IPS-NIHi11 (cell line): ENCODE results near the gene ACSM6.

Experiments
- DNase-seq: peaks from one replicate; pipeline ENCODE4 v3.0.0; 2012; ENCODE audit warnings: mixed read lengths, low spot score

Gene ACSM6

GRCh38 chr10:95245425-95246055 lies 51.5 kb downstream of the ACSM6 start:
- no peak for DNase-seq

- peak; percentile 77 for DNase-seq
Measured at GRCh38 chr10:95246582-95247051, 52.6 kb downstream of the ACSM6 start.

GRCh38 chr10:95247200-95247880 lies 53.3 kb downstream of the ACSM6 start:
- DNase-seq, result no peak

- DNase-seq, result no peak
Measured at GRCh38 chr10:95247881-95248583, 54.0 kb downstream of the ACSM6 start.

- DNase-seq, result no peak
Measured at GRCh38 chr10:95248989-95249388, 55.0 kb downstream of the ACSM6 start.

GRCh38 chr10:95249467-95249866 lies 55.4 kb downstream of the ACSM6 start:
- no peak for DNase-seq

GRCh38 chr10:95250856-95251255 lies 56.8 kb downstream of the ACSM6 start:
- DNase-seq, result no peak

- DNase-seq, result no peak
Measured at GRCh38 chr10:95253007-95253406, 59.0 kb downstream of the ACSM6 start.

DNA sequence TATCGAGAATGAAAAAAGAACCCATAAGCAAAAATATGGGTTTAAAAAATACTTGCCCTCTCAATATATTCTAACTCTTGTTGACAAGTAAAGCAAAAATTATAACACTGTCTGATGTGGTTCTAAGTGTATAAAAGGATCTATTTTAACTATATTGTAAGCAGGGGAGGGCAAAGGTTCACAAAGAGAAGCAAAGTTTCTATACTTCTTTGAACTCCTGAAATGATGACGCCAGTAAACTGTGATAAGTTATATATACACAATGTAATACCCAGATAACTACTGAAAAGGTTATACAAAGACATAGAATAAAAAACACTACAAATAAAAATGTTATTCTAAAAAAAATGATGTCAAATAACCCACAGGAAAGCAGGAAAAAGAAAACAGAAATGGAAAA lies 59.6 kb downstream of the ACSM6 start:
- no peak for DNase-seq

- no peak for DNase-seq
Measured at GRCh38 chr10:95254629-95255028, 60.6 kb downstream of the ACSM6 start.

GRCh38 chr10:95256268-95256667 lies 62.2 kb downstream of the ACSM6 start:
- DNase-seq, result no peak

- DNase-seq, result no peak
Measured at GRCh38 chr10:95257849-95258248, 63.8 kb downstream of the ACSM6 start.

GRCh38 chr10:95260397-95260881 lies 66.4 kb downstream of the ACSM6 start:
- DNase-seq, result no peak

DNA sequence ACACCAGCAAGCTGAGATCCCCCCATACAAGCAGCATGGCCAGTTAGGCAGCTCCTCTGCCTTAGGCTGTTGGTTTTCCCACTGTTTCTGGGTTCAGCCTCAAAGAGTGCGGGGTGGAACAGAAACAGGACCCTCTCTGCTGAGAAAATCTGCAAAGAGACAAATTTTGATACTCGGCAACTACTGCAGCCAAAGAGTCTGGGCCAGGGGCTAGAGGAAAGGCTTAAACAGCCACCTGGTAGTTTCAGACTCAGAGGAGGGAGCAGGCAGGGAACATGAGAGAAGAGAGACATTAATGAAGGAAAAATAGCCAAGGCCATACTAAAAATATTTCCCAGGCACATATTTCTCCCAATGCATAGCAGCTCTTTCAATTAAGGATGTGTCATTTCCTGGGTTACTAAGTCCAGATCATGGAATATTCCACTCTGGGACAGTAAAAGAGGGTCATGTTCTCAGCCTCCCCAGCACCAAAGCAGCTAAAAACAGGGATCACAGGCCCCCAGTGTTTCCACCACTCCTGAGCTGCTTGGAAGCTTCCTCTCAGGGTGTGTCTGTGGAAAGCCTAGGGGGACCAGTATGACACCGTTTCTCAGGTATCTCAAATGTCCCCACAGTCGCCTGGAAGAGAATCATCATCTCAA lies 67.0 kb downstream of the ACSM6 start:
- DNase-seq, result no peak

GRCh38 chr10:95261926-95262325 lies 67.9 kb downstream of the ACSM6 start:
- DNase-seq, result no peak

DNA sequence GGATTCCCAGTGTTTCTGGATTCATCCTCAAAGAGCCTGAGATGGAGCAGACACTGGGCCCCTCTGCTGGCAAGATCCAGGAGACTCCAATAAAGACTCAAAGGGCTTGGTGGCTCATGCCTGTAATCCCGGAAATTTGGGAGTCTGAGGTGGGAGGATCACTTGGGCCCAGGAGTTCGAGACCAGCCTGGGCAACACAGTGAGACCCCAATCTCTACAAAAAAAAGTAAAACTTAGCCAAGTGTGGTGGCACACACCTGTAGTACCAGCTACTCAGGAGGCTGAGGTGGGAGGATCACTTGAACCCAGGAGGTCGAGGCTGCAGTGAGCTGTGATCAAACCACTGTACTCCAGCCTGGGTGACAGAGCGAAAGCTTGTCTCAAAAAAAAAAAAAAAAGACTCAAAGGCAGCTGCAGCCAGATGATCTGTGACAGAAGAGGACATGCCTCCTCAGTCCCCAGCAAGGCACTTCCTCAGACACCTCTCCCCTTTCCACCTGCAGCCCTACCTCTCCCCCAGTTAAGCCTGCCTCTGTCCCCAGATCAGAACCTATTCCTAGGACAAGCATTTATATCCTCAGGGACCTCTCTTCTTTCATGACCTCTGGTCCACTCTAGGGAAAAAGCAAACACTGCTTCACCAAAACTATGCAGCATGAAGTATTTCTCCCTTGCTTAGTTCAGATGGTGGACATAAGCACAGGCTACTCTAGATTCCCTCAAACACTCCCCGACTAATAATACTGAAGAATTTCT lies 68.9 kb downstream of the ACSM6 start:
- no peak for DNase-seq

DNA sequence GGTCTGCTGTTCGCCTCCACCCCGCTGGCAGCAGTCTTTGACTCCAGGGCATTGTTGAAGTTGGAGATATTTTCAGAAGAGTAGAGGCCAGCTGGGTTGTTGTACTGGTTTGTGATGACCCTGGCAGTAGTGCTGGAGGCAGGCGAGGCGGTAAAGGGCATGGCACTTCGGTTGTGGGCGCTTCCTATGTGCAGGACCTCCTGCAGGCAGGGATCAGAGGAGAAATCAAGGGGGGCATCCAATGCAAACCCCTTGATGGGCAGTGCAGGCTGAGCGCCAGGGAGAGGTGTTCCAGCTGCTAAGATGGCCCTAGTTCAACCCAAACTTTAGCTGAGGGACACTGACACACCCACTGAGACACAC lies 69.8 kb downstream of the ACSM6 start:
- DNase-seq, result no peak

GRCh38 chr10:95264227-95265051 lies 70.4 kb downstream of the ACSM6 start:
- peak; percentile 58 for DNase-seq

DNA sequence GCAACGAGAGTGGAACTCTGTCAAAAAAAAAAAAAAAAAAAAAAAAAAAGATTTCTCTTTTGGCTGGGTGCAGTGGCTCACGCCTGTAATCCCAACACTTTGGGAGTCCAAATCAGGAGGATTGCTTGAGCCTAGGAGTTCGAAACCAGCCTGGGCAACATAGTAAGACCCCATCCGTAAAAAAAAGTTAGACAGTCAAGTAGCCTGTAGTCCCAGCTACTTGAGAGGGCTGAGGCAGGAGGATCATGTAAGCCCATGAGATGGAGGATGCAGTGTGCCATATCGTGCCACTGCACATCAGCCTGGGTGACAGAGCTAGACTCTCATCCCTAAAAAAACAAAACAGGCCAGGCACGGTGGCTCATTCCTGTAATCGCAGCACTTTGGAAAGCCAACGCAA lies 71.5 kb downstream of the ACSM6 start:
- DNase-seq, result no peak

- DNase-seq, result peak; percentile 53
Measured at GRCh38 chr10:95266674-95267095, 72.6 kb downstream of the ACSM6 start.

- no peak for DNase-seq
Measured at GRCh38 chr10:95267251-95267650, 73.2 kb downstream of the ACSM6 start.
